GM12874 (cell line): ENCODE measurements around the gene BMPER.

Experiments
- TF ChIP-seq, protein P1 (sequence below): IDR thresholded peaks from 2 replicates; pipeline ENCODE4 v1.5.1; 2011; ENCODE audit warnings: low read depth, mild to moderate bottlenecking, control low read depth, low read length, moderate library complexity; ENCODE audit not compliant: insufficient read depth

BMPER gene

DNA sequence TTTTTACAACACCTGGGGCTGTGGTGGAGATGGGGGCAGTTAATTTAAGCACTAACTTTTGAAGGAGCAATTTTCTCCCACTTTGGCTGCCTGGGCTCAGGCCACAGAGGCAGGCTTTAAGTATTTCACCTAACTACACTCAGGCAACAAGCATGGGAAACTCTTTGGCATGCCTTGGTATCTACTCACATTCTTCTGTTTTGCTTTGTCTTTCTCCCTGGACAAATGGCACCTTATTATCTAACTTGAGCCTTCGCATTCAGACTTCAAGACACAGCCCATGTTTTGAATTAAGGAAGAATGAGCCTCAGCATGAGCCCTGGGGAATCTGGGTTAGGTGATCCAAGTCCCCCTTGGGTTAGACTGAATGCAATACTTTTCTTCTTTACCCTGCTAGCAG, 31.8 kb upstream of the BMPER start:
- TF ChIP-seq, protein P1, sequence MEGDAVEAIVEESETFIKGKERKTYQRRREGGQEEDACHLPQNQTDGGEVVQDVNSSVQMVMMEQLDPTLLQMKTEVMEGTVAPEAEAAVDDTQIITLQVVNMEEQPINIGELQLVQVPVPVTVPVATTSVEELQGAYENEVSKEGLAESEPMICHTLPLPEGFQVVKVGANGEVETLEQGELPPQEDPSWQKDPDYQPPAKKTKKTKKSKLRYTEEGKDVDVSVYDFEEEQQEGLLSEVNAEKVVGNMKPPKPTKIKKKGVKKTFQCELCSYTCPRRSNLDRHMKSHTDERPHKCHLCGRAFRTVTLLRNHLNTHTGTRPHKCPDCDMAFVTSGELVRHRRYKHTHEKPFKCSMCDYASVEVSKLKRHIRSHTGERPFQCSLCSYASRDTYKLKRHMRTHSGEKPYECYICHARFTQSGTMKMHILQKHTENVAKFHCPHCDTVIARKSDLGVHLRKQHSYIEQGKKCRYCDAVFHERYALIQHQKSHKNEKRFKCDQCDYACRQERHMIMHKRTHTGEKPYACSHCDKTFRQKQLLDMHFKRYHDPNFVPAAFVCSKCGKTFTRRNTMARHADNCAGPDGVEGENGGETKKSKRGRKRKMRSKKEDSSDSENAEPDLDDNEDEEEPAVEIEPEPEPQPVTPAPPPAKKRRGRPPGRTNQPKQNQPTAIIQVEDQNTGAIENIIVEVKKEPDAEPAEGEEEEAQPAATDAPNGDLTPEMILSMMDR, result no peak

DNA sequence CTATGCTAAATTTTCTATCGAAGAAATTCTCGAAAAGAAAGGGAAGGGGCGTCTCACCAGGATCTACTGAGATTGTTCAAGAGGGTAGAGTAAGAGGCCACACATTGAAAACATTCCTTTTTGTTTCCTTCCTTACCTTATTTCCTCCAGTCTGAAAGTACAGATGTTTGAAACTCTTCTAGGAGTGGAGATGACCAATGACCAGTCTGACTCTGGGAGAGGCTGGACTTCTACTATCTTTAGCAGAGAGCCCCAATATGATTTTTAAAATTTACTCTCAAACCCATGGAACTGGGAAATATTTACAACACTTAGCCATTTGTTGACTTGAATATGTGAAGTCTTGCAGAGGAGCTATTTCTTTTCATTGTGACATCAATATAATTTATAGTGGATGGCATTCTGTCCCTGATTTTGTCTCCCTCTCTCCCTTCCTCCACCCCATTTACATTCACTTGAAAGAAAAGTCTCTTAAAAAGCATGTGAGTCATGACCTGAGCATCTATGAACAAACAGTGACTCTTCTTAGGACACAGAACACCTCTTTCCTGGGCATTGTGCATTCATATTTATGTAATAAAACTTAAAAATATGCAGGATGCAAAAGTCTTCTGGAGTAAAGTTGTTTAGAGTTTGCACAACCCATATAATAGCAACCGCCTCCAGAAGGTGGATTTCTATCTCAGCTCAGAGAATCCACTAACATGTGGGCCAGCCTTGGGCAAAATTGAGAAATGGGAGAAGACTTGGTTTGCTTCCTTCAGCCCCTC, 31.2 kb upstream of the BMPER start:
- TF ChIP-seq, protein P1, result no peak

DNA sequence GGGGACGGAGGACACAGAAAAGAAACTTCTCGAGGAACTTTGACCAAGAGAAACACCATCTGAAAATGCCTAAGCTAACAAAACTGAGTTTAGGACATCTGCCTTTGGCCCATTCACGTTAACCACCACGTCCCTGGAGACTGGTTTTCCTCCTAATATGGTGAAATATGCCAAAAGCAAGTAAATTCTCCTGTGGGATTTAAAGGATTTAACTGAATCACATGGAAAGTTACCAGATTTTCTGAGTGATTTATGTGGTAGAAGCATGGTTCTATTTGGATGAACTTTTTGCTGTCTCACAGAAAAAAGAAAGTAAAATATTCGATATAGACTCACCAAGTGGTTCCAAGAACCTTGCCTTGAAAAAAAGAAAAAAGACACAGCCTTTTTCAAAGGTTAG, 30.4 kb upstream of the BMPER start:
- TF ChIP-seq, protein P1, result no peak

DNA sequence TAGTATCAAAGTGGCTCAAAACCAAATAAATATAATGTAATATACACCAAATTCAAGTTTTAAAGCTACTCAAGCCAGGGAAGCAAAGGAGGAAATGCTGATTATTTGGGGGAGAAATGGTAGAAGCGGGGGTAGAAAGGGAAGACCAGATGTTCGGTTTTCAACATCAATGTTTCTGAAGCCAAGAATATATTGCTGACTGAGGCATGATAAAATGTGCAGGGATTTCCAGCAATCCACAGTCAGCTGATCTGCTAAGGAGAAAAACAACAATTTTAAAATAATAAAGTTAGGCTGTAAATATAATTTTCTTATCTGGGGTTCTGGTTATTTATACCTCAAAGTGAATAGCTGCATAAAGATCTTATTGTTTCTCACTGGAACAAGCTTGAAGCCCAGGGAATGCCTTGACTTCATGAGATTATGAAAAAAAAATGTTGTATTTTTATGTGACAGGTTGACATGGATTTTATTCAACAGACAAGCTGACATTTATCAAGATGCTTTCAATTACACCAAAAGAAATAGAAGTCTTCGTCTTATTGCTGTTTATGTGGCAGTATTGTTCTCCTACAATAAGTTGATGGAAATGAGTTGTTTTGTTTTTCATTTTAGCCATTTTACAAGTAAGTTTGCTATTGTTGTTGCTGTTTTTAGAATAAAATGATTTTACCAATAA, 28.6 kb upstream of the BMPER start:
- TF ChIP-seq, protein P1, result no peak

DNA sequence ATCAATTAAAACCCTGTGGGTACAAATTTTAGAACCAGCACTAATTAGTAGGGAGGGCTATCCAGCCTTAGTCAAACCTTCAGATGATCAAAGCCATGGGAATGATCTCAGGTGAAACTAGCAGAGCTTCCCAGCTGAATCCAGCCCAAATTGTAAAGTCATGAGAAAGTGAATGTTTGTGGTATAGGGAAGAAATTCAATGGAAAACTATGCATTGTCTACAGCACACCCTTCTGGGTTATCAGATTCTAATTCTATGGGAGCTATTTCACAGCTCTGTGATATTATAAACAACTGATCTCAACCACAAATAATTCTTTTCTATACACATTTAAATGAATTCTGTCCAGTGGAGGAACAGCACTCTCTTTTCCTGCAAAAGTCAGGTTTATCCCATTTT, 24.6 kb upstream of the BMPER start:
- TF ChIP-seq, protein P1, result no peak

DNA sequence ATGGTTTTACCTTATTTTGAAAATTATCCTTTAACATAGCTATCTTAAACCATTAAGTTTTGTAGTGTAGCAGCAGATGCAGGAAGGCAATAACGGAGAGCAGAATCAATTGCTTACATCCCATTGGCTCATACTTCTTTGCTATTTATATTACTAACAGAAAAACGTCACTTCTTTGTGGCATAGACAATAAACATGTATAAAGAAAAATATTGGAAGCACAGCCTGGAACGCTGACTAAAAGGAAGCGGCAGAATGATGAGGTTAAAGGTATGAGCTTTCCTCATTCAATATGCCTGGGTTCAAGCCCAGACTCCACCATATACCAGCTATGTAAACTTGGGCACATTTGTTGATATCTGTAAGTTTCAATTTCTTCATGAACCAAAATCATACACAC, 24.0 kb upstream of the BMPER start:
- TF ChIP-seq, protein P1, result no peak

DNA sequence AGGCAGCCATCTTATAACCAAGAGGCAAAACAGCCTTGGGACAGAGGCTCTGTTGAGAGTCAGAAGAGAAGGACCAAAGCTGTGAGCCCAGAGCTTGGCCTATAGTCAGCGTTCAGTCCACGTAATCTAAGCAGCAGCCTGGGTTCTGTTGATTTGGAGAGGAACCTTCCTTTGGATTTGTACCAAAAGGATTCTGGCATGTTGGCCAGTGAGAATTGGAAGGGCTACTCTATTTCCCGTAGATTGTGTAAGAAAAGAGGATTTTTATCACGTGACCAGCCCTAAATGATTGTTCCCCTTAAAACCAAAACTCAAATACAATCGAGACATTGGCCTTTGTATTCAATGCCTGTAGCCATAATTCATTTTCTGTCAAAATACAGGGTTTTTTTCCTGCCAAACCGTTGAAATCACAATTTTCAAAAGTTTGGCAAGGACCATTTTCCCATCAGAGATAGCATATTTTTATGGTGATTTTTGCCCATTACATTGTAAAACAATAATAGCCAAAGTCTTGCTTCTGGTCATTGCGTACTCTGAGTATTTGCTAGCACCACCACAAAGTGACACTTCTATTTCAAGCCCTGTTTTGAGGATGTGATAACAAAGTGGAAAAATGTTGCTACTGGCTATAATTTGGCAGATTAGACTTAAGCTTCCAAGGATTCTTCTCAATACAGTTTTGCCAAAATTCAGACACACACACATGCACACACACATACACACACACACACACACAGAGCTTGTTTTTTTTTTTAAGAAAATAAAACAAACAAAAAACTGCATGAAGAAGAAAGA, 23.1 kb upstream of the BMPER start:
- TF ChIP-seq, protein P1, result no peak
